Stimulated activated CD8-positive, alpha-beta memory T cell treated with anti-CD3 and anti-CD28 coated beads, Interleukin-12 subunit alpha, Interleukin-12 subunit beta, amount 100 ng/mL, for 1 hour (primary cell): ENCODE results near the gene GLI2.

ENCODE experiments used
- DNase-seq: peaks from one replicate; pipeline ENCODE4 v3.0.0-alpha.2; 2020; ENCODE audit warnings: low read depth

GLI2 gene

DNA sequence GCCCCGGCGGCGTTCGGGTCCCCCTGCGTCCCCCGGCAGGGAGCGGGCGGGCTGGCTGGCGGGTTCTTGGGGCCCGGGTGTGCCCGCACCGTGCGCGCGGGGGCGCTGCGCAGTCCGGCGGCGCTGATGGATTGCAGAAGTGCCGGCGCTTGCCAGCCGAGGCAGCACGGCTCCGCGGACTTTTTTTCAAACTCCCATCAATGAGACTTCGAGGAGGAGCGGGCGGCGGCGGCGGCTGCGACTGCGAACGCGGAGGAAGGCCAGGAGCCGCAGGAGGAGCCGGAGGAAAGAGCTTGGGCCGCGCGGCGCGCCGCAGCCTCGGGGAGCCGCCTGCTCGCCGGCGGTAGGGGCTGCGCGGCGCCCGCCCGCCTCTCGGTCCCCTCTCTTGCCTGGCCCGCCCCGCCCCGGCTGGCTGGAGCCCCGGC is at the start of gene GLI2:
Gene GLI2, plus strand, starts transcription at position 123 of the 425 bp plus-strand sequence. CDS start 61,453 bp downstream, outside the sequence.
- no peak for DNase-seq

- DNase-seq, result no peak
Measured at GRCh38 chr2:120685974-120686297, 49.7 kb upstream of the GLI2 start.

- DNase-seq, result no peak
Measured at GRCh38 chr2:120686511-120687168, 49.0 kb upstream of the GLI2 start.

DNA sequence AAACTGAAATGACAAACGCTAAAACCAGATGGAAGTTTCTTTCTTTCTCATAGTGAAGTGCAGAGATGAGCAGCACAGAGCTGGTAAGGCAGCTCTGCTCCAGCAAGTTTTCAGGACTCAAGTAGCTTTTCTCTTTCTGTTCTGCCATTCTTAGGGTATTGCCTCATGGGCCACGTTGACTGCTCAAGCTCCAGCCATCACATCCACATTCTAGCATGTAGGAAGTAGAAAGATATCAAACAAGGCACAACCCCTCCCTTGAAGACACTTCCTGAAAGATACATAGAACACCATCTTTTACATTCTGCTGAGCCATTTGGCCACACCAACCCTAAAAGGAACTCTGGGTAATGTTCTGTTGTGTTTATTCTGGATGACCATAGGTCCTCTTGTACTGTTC is 48.5 kb upstream of the GLI2 start:
- DNase-seq, result no peak

- no peak for DNase-seq
Measured at GRCh38 chr2:120690521-120690920, 45.1 kb upstream of the GLI2 start.

- no peak for DNase-seq
Measured at GRCh38 chr2:120691410-120691809, 44.3 kb upstream of the GLI2 start.

- DNase-seq, result no peak
Measured at GRCh38 chr2:120692691-120693090, 43.0 kb upstream of the GLI2 start.

DNA sequence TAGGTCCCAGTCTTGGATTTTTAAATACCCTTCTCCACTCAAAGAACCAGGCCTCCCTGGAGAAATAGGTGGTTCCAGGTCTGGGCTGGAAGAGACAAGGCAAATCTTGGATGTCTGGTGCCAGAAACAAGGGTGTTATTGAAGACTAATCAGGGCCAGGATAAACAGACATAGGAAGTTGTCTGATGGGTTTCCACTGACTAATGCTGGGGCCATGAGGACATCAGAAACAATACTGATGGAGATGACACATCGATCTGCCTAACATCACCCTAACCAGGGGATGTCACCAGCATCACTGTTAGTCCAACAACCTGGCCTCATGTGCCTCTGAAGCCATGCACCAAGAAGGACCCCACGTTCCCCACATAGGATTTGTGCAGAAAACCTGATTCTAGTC is 42.5 kb upstream of the GLI2 start:
- DNase-seq, result no peak

- no peak for DNase-seq
Measured at GRCh38 chr2:120694034-120694433, 41.6 kb upstream of the GLI2 start.

GRCh38 chr2:120697471-120697870 is 38.2 kb upstream of the GLI2 start:
- DNase-seq, result no peak

DNA sequence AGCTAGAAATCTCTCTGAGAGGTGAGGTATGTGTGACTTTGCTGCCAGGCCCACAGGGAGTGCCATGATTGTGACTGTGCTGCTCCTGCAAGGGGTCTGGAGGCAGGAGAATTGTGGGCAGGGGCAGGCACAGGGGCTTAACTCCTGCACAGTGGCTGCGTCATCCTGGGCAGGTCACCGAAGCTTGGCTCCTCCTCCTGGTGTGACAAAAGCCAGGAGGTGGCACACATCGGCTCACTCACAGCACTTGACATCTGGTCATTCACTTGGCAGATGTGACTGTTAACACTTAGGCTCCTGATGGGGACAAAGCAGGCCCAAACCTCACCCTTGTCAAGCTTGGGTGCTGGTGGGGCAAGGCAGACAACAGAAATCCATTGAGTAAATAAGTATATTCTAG is 36.4 kb upstream of the GLI2 start:
- DNase-seq, result no peak

- no peak for DNase-seq
Measured at GRCh38 chr2:120700659-120701058, 35.0 kb upstream of the GLI2 start.

DNA sequence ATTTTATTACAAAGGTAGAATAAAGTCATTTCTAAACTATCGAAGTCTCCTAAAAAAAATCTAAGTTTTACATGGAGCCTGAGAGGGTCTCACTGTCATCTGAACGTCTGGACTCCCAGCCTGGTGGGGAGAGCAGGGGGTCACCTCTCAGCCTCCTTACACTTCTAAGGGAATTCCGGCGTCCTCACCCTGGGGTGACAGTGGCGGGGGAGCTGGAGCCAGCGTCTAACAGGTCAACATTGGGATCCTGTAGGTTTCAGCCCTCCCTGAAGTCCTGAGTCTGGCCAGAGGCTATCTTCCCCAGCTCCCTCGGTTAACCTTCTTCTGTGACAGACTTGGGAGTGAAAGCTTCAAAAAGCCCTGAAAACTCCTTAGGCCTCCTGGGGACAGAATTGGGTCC is 34.6 kb upstream of the GLI2 start:
- no peak for DNase-seq

GRCh38 chr2:120701499-120701898 is 34.2 kb upstream of the GLI2 start:
- DNase-seq, result no peak

- no peak for DNase-seq
Measured at GRCh38 chr2:120702061-120702460, 33.6 kb upstream of the GLI2 start.

GRCh38 chr2:120702801-120703200 is 32.9 kb upstream of the GLI2 start:
- no peak for DNase-seq

DNA sequence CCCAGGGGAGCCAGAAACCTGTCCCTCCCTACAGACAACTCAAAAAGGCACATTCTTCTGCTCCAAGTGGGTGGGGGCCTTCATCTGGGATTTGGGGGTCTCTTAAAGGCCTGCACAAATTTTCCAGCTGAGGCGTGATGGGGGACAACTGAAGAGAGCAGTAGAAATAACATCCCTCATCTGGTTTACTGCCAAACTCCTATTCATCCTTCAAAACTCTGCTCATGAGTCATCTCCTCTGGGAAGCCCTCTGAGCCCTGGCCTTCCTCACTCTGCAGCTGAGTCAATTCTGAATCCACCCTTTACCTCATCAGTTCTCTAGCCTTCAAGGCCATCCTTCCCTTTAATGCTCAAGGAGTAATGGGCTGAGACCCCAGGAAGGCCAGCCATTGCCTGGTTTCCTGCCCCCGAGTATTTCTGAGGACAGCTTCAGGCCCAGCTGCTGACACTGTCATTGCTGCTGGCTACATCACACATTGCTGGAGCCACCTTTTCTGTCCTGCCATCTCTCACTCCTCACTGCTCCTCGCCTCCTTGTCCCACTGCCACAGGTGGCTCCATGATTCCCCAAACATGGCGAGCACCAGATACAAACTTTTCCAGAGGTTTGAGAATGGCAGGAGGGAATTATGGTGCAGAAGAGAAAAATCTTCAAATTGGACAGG is 32.2 kb upstream of the GLI2 start:
- no peak for DNase-seq

GRCh38 chr2:120704696-120705095 is 31.0 kb upstream of the GLI2 start:
- no peak for DNase-seq

DNA sequence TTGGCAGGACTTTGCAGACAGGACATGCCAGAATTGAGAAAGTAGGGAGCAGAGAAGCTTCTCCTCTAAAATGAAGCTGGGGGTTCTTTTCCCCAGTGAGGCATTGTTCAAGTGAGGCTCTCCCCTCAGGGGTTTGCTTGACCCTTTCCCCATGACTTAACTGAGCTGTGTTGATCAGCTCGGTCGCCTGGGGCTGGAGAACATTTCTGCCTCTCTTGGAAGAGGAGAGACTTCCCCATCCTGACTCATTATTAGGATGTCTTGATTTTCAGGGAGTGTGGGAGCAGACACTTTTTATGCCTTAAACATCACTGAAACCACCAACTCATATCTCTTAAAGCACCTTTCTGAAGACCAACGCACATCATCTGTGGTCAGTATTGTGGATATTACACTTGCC is 27.9 kb upstream of the GLI2 start:
- DNase-seq, result no peak

DNA sequence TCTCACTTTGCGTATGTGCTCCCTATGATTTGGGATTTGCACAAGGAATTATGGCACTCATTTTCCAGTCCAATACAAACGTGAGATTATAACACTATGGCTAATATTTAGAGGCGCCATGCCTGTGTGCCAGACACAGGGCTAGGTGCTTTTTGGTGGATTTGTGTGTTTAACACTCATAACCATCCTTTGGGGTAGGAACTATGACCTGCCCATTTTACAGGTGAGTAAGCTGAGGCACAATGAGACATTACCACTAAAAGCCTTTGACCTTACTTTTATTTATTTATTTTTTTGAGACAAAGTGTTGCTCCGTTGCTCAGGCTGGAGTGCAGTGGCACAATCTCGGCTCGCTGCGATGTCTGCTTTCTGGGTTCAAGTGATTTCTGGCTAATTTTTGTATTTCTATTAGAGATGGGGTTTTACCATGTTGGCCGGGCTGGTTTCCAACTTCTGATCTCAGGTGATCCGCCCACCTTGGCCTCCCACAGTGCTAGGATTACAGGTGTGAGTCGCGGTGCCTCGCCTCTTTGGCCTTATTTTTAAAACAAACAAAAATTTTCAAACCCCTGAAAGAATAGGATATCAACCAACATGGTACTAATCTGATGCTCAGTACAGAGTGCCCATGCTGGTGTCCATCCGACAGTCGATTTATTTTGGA is 26.6 kb upstream of the GLI2 start:
- DNase-seq, result no peak

DNA sequence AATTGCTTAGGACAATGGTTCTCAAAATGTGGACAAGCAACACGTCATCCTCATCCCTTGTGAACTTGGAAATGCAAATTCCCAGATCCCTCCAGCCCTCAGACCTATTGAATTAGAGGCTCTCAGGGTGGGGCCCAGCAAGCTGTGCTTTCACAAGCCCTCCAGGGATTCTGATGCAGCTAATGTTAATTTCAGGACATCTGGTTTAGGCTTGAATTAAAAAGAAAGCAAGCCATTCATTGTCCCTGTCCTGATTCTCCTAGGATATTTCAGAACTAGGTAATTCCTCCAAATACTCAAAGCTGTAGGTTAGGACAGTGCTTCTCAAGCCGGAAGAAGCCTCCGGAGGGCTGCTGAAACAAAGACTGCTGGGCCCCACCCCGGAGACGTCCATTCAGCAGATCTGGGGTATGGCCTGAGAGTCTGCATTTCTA is 26.0 kb upstream of the GLI2 start:
- no peak for DNase-seq

DNA sequence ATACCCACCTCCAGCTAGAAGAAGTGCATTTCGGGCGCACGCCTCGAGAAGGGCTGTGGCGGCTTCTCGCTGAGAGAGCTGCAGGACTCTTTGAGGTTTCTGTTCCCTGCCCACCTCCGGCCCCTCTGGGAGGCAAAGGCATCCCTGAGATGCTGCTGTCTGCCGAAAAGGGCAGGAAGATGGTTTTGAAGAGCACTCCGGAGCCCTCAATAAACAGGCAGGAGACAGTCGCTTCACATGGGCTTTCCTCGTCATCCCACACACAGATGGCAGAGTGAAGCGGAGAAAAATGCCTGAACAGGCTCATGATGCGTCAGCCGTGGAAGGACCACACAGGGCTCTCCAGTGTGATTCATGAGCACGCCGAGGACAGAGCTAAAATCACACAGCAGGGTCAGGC is 25.4 kb upstream of the GLI2 start:
- no peak for DNase-seq

DNA sequence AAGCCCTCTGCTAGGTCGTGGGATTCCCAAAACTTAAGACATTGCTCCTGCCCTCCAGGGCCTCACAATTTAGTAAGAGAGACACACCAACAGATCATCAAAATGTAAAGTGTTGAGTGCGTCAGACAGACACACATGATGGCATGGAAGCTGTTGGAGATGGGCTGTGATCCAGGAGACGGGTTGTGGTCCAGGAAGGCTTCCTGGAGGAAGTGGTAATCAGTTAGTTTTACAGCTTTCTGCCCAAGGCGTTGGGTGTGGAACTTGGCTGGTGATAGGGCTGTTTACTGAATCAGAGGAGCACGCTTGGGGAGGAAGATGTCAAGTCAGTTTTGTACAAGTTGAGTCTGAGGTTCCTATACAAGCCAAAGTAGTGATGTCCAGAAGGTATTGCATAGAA is 24.0 kb upstream of the GLI2 start:
- DNase-seq, result no peak
